Activated CD8-positive, alpha-beta T cell treated with anti-CD3 and anti-CD28 coated beads for 36 hours (primary cell): Measurements from ENCODE around the gene CEP85L. TPM values are rescaled to one million over a fixed set of nuclear protein-coding genes. Genes with fewer than 3 reads are reported as not detected.
A peak's percentile ranks its signal among the peaks of the same experiment; 100 is the strongest.

Experiments used
- ATAC-seq: fragments of 200-7000 bp; cut with Tn5 transposase; one replicate; pipeline ENCODE4 v1.10.0; 2021; ENCODE audit warnings: mild to moderate bottlenecking, moderate library complexity
- CTCF ChIA-PET: fragments of 350-600 bp; sonication (Branson Sonifier 250); formaldehyde crosslinking; loops from one replicate; lab custom pipeline; 2021; ENCODE audit warnings: antibody characterized with exemption; lab: Charles Lee
- POLR2A ChIA-PET: fragments of 350-600 bp; sonication (Branson Sonifier 250); formaldehyde crosslinking; loops from one replicate; lab custom pipeline; 2021; ENCODE audit warnings: antibody characterized with exemption; lab: Charles Lee
- DNase-seq: peaks from one replicate; pipeline ENCODE4 v3.0.0-alpha.2; 2020
- H3K27ac Mint-ChIP-seq: one replicate; pipeline ENCODE4 v1.8.0; 2021; ENCODE audit warnings: mild to moderate bottlenecking, mixed read lengths
- H3K27me3 Mint-ChIP-seq: one replicate; pipeline ENCODE4 v1.8.0; 2021; ENCODE audit warnings: mixed read lengths
- H3K36me3 Mint-ChIP-seq: one replicate; pipeline ENCODE4 v1.8.0; 2021; ENCODE audit warnings: low read depth, mixed read lengths
- H3K4me1 Mint-ChIP-seq: one replicate; pipeline ENCODE4 v1.8.0; 2021; ENCODE audit warnings: low read depth, mixed read lengths
- H3K4me3 Mint-ChIP-seq: one replicate; pipeline ENCODE4 v1.8.0; 2021; ENCODE audit warnings: mild to moderate bottlenecking, moderate library complexity, mixed read lengths
- H3K9me3 Mint-ChIP-seq: one replicate; pipeline ENCODE4 v1.8.0; 2021; ENCODE audit warnings: mixed read lengths
- CTCF ChIP-seq: fragments of 200-600 bp; IDR thresholded peaks from one replicate; pipeline ENCODE4 v1.8.0; 2022; ENCODE audit warnings: antibody characterized with exemption, mild to moderate bottlenecking
- intact Hi-C: fragments of 100-400 bp; cut with micrococcal nuclease; formaldehyde crosslinking; loops from one replicate; pipeline ENCODE4 v1.10.0; 2022
- total RNA-seq, 2 experiments: library from RNA; stranded (reverse); gene quantifications; one replicate each; pipeline ENCODE4 v1.2.3, GENCODE V29; 2021

CEP85L gene
- total RNA-seq, 2 experiments from 2014 or later: 39.6 to 40.3 TPM

GRCh38 chr6:118663993-118664985, 12.9 kb upstream of the CEP85L start:
- Mint-ChIP-seq H3K36me3 (peaks cover 31% of the 10 kb centered on the region), H3K4me3 (peak overlapping the region; percentile 78), H3K9me3 (no peaks in the 10 kb centered on the region), H3K27ac (peak overlapping the region; percentile 96), H3K4me1 (peaks cover 74% of the 10 kb centered on the region), H3K27me3 (no peaks in the 10 kb centered on the region)
- ChIA-PET POLR2A (interaction anchor here (0.7 to 2.3 kb wide), 6 partner anchors 9 to 45 kb away, joined by 4 to 10 read pairs (median 4); partner anchors contain the start of gene CEP85L), CTCF (interaction anchor here (0.7 to 2.0 kb wide), 4 partner anchors 9 to 20 kb away, joined by 3 to 9 read pairs (median 6); partner anchors contain the start of gene CEP85L)
- peak; percentile 24 for ATAC-seq
- DNase-seq: no peak
- TF ChIP-seq CTCF: no peak
- intact Hi-C loops: loop anchor here (2.0 to 5.0 kb wide), 2 partner anchors 15 to 43 kb away; no protein-coding TSS in a partner anchor

GRCh38 chr6:118661831-118662230, 10.4 kb upstream of the CEP85L start:
- intact Hi-C loops: loop anchor here (5.0 kb wide), 1 partner anchor 45 kb away; no protein-coding TSS in a partner anchor
- peak overlapping the region; percentile 39 for H3K27ac Mint-ChIP-seq
- TF ChIP-seq CTCF: no peak
- CTCF ChIA-PET: interaction anchor here (1.2 to 1.4 kb wide), 2 partner anchors 96 to 115 kb away, joined by 3 to 4 read pairs; no protein-coding TSS in a partner anchor
- no peaks in the 10 kb centered on the region for H3K27me3 Mint-ChIP-seq
- no peak for ATAC-seq
- peaks cover 74% of the 10 kb centered on the region for H3K4me1 Mint-ChIP-seq
- no peaks in the 10 kb centered on the region for H3K9me3 Mint-ChIP-seq
- no peak overlapping the region for H3K4me3 Mint-ChIP-seq
- POLR2A ChIA-PET: interaction anchor here (0.7 to 0.9 kb wide), 3 partner anchors 26 to 107 kb away, joined by 3 to 5 read pairs (median 3); no protein-coding TSS in a partner anchor
- peaks cover 31% of the 10 kb centered on the region for H3K36me3 Mint-ChIP-seq
- no peak for DNase-seq

- Mint-ChIP-seq H3K9me3 (no peaks in the 10 kb centered on the region), H3K4me1 (peaks cover 74% of the 10 kb centered on the region), H3K27me3 (no peaks in the 10 kb centered on the region), H3K4me3 (peak overlapping the region; percentile 45), H3K27ac (peak overlapping the region; percentile 87), H3K36me3 (peaks cover 36% of the 10 kb centered on the region)
- intact Hi-C loops: loop anchor here (5.0 kb wide), 1 partner anchor 47 kb away; no protein-coding TSS in a partner anchor
- ChIA-PET CTCF (interaction anchor here (0.9 to 2.0 kb wide), 6 partner anchors 8 to 140 kb away, joined by 3 to 8 read pairs (median 4); no protein-coding TSS in a partner anchor), POLR2A (interaction anchor here (1.0 to 1.9 kb wide), 4 partner anchors 9 to 50 kb away, joined by 3 to 11 read pairs (median 6); partner anchors contain the start of gene CEP85L)
- TF ChIP-seq CTCF: no peak
- peak; percentile 81 for DNase-seq
- peak; percentile 52 for ATAC-seq
These were observed 8.8 kb upstream of the CEP85L start for GRCh38 chr6:118660218-118660569.

DNA sequence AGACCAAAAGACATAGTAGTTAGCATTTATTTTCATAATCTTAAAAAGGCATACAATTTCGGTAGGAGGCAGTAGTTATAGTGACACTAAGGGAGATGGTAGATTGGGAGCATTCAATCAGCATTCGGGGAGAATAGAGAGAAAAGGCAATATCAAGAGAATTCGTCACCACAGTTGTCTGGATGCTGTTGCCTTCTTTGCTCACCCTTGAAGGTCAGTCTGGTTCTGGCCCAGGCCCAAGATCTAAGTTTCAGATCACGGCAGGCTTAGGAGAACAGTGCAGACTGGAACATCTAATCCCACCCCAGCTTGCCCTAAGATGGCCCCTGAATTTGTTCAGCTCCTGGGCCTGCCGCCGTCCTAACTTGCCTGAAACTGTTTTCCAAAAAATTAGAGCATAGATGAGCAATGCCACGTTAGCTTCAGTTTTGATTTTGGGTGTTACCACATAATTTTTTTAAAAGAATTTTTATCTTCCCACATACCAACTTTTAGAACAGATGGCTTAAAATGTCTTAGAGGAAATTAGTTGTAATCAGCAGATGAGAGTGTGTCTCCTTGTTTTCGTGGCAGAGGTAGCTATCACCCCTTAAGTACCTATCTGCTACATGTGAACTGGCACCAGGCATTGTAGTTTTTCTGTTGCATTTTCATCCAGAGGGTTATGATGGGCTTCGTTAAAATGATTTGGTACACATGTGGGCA, 8.3 kb upstream of the CEP85L start:
- no peaks in the 10 kb centered on the region for H3K9me3 Mint-ChIP-seq
- no peaks in the 10 kb centered on the region for H3K27me3 Mint-ChIP-seq
- ATAC-seq: peak; percentile 38
- no peak for TF ChIP-seq CTCF
- peak overlapping the region; percentile 45 for H3K4me3 Mint-ChIP-seq
- peaks cover 41% of the 10 kb centered on the region for H3K36me3 Mint-ChIP-seq
- peak overlapping the region; percentile 87 for H3K27ac Mint-ChIP-seq
- DNase-seq: no peak
- H3K4me1 Mint-ChIP-seq: peaks cover 75% of the 10 kb centered on the region
- intact Hi-C loops: loop anchor here (5.0 kb wide), 2 partner anchors 48 to 118 kb away; no protein-coding TSS in a partner anchor
- CTCF ChIA-PET: interaction anchor here (0.8 to 2.0 kb wide), 9 partner anchors 9 to 141 kb away, joined by 3 to 8 read pairs (median 5); no protein-coding TSS in a partner anchor
- POLR2A ChIA-PET: interaction anchor here (1.0 to 1.9 kb wide), 4 partner anchors 9 to 50 kb away, joined by 3 to 11 read pairs (median 6); partner anchors contain the start of gene CEP85L
